CD4-positive, alpha-beta T cell treated with Interleukin-12 subunit alpha and Interleukin-12 subunit beta, for 1 hour (primary cell): ENCODE results near the gene HPS3.
A peak's percentile ranks its signal among the peaks of the same experiment; 100 is the strongest.

Experiments
- DNase-seq: peaks from one replicate; pipeline ENCODE4 v3.0.0-alpha.2; 2020

Gene HPS3

DNA sequence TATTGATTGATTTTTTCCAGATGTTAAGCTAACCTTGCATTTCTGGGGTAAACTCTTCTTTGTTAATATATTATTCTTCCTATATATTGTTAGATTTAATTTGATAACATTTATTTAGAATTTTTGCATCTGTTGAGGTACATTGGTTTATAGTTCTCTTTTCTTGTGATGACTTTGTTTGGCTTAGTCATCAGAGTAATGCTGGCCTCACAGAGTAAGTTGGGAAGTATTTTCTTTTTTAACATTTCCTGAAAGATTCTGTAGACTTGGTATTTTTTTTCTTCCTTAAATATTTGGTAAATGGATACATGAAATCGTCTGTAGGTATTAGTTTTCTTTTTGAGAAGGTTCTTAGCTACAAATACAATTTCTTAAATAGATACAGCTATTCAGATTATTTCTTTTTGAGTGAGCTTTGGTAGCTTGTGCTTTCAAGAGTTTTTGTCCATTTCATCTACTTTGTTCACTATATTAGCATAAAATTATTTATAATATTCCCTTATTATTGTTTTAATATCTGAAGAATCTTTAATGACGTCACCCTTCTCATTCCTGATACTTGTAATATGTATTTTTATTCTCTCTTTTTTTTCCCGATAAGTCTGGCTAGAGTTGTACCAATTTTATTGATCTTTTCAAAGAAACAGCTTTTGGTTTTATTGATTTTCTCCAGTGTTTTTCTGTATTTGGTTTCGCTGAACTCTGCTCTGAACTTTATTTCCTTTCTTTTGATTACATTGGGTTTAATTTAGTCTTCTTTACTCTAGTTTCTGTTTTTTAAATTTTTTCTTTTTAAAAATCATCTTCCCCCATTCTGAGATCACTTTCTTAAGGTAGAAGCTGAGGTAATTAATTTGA, 6.5 kb upstream of the HPS3 start:
- no peak for DNase-seq

DNA sequence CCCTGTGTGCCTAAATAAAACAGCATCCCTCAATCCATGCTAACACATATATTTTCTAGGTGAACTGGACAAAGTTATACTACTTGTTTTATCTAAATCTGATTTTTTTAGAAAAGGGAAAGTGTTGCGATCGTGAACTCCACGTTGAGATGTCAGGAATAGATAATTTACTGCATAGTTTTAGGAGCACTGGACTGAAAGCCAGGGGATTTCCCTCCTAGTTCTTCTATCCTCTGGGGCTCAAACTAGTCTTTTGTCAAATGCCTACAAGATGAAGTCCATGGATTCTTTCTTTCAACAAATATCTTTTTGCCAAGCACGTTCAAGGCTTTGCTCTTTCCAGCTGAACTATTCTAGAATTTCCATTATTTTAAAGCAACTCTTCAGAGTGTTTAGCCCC, 617 bp upstream of the HPS3 start:
- no peak for DNase-seq

DNA sequence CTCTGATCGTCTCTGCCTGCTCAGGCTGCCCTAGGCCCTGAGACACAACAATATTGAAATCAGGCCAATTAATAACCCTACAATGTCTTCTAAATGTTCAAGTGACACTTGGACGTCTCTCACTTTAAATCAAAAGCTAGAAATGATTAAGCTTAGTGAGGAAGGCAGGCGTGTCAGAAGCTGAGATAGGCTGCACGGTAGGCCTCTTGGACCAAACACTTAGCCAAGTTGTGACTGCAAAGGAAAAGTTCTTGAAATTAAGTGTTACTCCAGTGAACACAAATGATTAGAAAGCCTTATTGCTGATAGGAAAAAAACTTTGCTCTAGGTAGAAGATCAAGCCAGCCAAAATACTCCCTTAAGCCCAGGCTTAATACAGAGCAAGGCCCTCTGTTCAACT, 2.2 kb downstream of the HPS3 start:
- no peak for DNase-seq

GRCh38 chr3:149134575-149134974, 5.1 kb downstream of the HPS3 start:
- no peak for DNase-seq

- DNase-seq, result no peak
Observed at GRCh38 chr3:149142682-149143081, 13.2 kb downstream of the HPS3 start.

DNA sequence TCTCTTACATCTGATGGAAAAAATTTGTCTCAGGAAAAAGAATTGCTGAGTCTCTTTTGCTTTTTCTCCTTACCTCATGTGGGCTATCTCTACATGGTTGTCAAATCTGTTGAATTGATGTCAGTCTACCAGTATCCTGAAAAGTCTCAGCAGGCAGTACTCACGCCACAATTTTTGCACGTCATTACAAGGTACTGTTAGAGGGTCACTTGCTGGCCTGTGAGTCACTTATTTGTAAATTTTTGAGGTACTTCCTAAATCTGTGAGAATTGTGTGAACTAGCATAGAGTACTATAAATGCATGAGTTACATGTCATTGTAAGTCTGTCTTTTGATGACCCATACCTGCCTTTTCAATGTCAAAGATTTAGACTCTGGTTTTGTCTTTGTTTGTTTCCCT, 15.9 kb downstream of the HPS3 start:
- DNase-seq, result no peak

- peak; percentile 17 for DNase-seq
Observed at GRCh38 chr3:149145974-149146373, 16.5 kb downstream of the HPS3 start.

DNA sequence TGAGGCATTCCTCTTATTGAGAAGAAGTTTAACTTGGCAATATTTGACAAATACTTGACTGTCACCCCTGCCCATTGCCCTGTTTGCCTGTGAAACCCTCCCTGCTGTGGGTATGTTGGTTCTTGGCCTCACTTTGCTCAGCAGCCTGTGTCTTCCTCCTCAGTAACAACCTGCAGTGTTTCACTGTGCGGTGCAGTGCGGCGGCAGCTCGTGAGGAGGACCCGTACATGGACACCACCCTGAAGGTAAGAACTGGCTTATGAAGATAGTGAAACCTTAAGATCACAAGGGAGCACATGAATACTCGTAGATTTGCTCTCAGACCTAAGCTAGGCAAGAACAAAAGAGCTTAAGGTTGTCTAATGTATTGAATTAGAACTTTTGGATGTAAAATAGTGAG, 21.0 kb downstream of the HPS3 start:
- no peak for DNase-seq

GRCh38 chr3:149151843-149152242, 22.4 kb downstream of the HPS3 start:
- DNase-seq, result no peak

GRCh38 chr3:149152420-149152819, 23.0 kb downstream of the HPS3 start:
- peak; percentile 6 for DNase-seq

- no peak for DNase-seq
Observed at GRCh38 chr3:149153402-149153801, 24.0 kb downstream of the HPS3 start.

GRCh38 chr3:149160754-149161300, 31.4 kb downstream of the HPS3 start:
- DNase-seq, result no peak

DNA sequence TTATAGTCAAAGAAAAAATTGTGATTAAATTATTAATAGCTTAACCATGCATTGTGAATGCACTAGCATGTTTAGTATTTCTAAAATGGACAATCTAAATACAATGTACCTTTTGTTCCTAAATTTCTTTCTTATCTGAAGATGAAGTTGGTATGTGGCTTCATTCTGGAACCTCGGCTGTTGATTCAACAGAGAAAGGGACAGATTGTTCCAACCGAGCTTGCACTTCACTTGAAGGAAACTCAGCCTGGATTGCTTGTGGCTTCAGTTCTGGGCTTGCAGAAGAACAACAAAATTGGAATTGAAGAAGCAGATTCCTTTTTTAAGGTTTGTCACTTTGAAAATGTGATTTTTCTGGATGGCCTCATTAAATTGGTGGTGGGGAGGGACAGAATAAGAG, 32.6 kb downstream of the HPS3 start:
- no peak for DNase-seq

- DNase-seq, result no peak
Observed at GRCh38 chr3:149163066-149163465, 33.6 kb downstream of the HPS3 start.

DNA sequence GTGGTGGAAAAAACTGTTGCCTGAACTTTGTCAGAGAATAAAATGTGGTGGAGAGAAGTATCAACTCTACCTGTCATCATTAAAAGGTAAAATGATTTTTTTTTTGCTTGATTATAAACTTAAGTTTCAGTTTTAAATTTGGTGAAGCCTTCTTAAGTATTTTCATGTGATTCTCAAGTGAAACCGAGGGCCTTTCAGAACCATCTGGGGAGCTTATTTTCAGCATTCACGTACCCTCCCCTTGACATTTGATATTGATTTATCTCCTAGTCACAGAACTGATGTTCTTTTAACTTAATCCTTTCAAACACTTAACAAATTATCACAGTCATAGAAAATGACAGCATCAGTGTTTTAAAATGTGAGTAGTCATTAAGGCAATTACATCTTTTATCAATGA, 38.5 kb downstream of the HPS3 start:
- DNase-seq, result no peak

DNA sequence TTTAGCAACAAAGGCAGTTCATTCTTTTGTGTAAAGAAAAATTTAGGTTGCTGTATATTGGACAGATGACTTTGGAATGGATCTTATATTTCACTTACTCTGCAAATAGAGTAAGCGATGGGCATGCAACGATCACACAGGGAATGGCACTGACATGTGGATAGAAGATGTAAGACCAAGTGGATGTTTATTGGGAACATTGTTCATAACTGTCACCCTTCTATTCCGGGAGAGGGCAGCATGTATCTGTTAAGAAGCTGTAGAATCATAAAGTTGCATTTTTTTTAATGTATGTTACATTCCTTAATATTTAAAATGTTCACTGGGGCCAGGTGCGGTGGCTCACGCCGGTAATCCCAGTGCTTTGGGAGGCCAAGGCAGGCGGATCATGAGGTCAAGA, 41.2 kb downstream of the HPS3 start:
- no peak for DNase-seq

- DNase-seq, result no peak
Observed at GRCh38 chr3:149174901-149175300, 45.5 kb downstream of the HPS3 start.

DNA sequence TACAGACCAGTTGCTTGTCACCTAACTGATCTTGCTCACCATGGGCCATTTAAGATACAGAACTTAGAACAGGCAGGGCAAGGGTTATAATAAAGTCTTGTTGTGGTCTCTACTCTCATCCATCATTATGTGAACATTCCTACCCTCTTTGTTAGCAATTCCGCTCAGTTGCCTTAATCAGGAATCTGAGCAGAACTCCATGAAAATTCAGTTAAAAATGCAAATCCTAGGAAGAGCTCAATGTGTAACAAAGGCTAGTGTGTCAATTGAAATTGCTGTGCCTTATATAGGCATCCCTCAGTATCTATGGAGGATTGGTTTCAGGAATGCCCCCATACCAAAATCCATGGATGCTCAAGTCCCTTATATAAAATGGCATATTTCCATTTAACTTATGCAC, 47.7 kb downstream of the HPS3 start:
- no peak for DNase-seq

GRCh38 chr3:149179220-149179619, 49.8 kb downstream of the HPS3 start:
- DNase-seq, result no peak

GRCh38 chr3:149180057-149180573, 50.7 kb downstream of the HPS3 start:
- no peak for DNase-seq

GRCh38 chr3:149181182-149181581, 51.7 kb downstream of the HPS3 start:
- DNase-seq, result no peak

- DNase-seq, result no peak
Observed at GRCh38 chr3:149186219-149186618, 56.8 kb downstream of the HPS3 start.

DNA sequence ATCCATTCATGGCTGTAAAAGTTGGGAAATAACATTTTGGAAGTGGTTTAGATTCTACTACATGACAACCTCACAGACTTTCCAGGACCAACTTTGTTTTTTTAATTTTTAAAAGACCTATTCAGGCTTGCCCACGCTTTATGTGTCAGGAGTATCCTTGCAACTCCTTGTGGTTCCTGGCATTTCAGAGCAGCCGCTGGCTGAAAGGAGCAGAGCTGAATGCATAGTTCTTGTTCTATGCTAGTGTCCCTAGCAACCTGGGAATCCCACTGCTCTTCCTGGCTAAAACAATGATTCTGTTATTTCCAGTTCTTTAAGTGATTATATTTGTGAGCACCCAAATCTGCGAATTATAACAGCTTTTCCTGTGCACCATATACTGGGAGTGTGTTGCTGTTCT, 57.3 kb downstream of the HPS3 start:
- DNase-seq, result no peak

- no peak for DNase-seq
Observed at GRCh38 chr3:149188494-149188893, 59.1 kb downstream of the HPS3 start.

- DNase-seq, result no peak
Observed at GRCh38 chr3:149195221-149195620, 65.8 kb downstream of the HPS3 start.
